Natural killer cell (primary cell): ENCODE results near the gene PDE4B. TPM values are rescaled to one million over a fixed set of nuclear protein-coding genes. Genes with fewer than 3 reads are reported as not detected.
A peak's percentile ranks its signal among the peaks of the same experiment; 100 is the strongest.

Experiments used
- ATAC-seq, 3 donors: fragments of 150-1000 bp in 2 of 3; fragments of 200-7000 bp in 1 of 3; cut with Tn5 transposase; 1 replicate in 1 of 3; 2 replicates in 2 of 3; pipeline ENCODE4 v1.10.0; 2021; ENCODE audit warnings: mild to moderate bottlenecking in 2 of 3, moderate library complexity in 2 of 3
- DNase-seq, 2 donors: peaks; one replicate each; pipeline versions ENCODE4 v3.0.0 to v3.0.0-alpha.2; 2013 to 2021; ENCODE audit warnings: mixed read lengths in 1 of 2
- H3K27ac ChIP-seq: one replicate; pipeline ENCODE4 v1.5.1; 2013; ENCODE audit warnings: mild to moderate bottlenecking, low read length
- H3K27me3 ChIP-seq: one replicate; pipeline ENCODE4 v1.6.1; 2013; ENCODE audit warnings: low read length; ENCODE audit not compliant: control insufficient read depth, insufficient read depth
- H3K36me3 ChIP-seq: one replicate; pipeline ENCODE4 v1.6.1; 2013; ENCODE audit warnings: low read length; ENCODE audit not compliant: control insufficient read depth, insufficient read depth
- H3K4me1 ChIP-seq: one replicate; pipeline ENCODE4 v1.6.1; 2013; ENCODE audit warnings: low read length; ENCODE audit not compliant: control insufficient read depth, insufficient read depth
- H3K4me3 ChIP-seq: one replicate; pipeline ENCODE4 v1.5.1; 2013; ENCODE audit warnings: low read length
- H3K9me3 ChIP-seq: one replicate; pipeline ENCODE4 v1.6.1; 2013; ENCODE audit warnings: low read length; ENCODE audit not compliant: control insufficient read depth, insufficient read depth
- H3K27ac Mint-ChIP-seq, 2 donors: one replicate each; pipeline ENCODE4 v1.8.0; 2022; ENCODE audit warnings: mild to moderate bottlenecking in 2 of 2, mixed read lengths in 2 of 2, moderate library complexity in 1 of 2
- H3K27me3 Mint-ChIP-seq, 2 donors: one replicate each; pipeline ENCODE4 v1.8.0; 2022; ENCODE audit warnings: low read depth in 2 of 2, mixed read lengths in 2 of 2
- H3K36me3 Mint-ChIP-seq: one replicate; pipeline ENCODE4 v1.8.0; 2022; ENCODE audit warnings: mixed read lengths
- H3K4me1 Mint-ChIP-seq, 2 donors: one replicate each; pipeline ENCODE4 v1.8.0; 2022; ENCODE audit warnings: mixed read lengths in 2 of 2
- H3K4me3 Mint-ChIP-seq: one replicate; pipeline ENCODE4 v1.8.0; 2022; ENCODE audit warnings: mild to moderate bottlenecking, moderate library complexity, mixed read lengths
- H3K9me3 Mint-ChIP-seq, 2 donors: one replicate each; pipeline ENCODE4 v1.8.0; 2022; ENCODE audit warnings: mixed read lengths in 2 of 2
- WGBS: methylation state at CpG from one replicate; pipeline ENCODE4 v1.1.7; 2013; ENCODE audit warnings: missing lambda C conversion rate; ENCODE audit not compliant: insufficient coverage; 5-methylcytosine and 5-hydroxymethylcytosine counted together
- intact Hi-C: fragments of 100-400 bp; cut with micrococcal nuclease; formaldehyde crosslinking; loops from one replicate; pipeline ENCODE4 v1.14.2; 2022
- total RNA-seq, 4 donors: library from RNA; stranded (reverse); fragments of 120-200 nt in 1 of 4; gene quantifications; one replicate each; pipeline versions ENCODE4 v1.2.3 to v1.2.4, GENCODE V29; 2013 to 2022
- TF ChIP-seq, protein P1 (sequence below): fragments of 200-600 bp; IDR thresholded peaks from one replicate; pipeline ENCODE4 v1.8.0; 2022; ENCODE audit warnings: antibody characterized with exemption

The PDE4B gene
- total RNA-seq, 3 donors from 2014 or later (not counting 1 experiment from before 2014, with no cell fraction given) = 18.0 to 42.4 (median 25.5) TPM

DNA sequence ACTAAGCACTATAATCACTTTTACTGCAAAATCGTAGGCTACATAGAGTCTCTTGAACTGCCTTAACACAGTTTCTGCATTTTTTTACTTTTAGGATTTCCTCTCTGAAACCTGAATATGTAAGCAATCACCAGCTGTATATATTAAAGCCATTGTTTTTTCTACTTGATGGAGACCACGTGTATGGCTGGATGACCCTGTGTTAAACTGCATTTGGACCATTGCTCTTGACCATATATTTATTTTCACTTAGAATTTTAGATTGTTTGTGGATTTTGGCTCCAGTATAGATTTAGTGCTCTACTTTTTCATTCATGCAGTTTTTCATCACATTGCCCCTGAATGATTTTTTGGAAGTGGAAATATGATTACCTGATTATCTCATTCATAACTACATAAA lies 420.8 kb downstream of the PDE4B start:
- no peak overlapping the region for H3K4me3 Mint-ChIP-seq
- intact Hi-C loops = no loop called here

DNA sequence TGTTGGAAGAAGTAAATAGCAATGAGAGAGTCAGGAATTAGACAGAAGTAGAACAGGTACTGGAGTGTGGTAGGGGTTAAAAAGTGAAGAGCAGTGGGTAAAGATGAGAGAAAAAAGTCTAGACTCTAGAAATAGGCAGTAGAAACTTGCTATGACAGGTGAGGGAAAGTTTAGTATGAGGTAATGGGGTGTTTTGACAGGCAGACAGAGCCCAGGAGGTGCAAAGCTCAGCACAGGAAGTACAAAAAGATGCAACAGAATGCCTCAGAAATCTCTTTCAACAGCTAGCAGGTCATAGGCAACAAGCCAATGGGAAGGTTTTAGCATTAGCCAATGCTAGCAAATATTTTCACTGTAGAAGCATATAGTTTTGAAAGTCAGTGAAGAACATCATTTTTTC lies 422.2 kb downstream of the PDE4B start:
- Histone ChIP-seq H3K9me3 (no peaks in the 10 kb centered on the region), H3K27ac (no peak overlapping the region), H3K27me3 (no peaks in the 10 kb centered on the region), H3K36me3 (no peaks in the 10 kb centered on the region), H3K4me1 (no peaks in the 10 kb centered on the region), H3K4me3 (no peak overlapping the region)
- peaks cover 0 to 6% of the 10 kb centered on the region in 2 donors for H3K4me1 Mint-ChIP-seq
- TF ChIP-seq, protein P1, sequence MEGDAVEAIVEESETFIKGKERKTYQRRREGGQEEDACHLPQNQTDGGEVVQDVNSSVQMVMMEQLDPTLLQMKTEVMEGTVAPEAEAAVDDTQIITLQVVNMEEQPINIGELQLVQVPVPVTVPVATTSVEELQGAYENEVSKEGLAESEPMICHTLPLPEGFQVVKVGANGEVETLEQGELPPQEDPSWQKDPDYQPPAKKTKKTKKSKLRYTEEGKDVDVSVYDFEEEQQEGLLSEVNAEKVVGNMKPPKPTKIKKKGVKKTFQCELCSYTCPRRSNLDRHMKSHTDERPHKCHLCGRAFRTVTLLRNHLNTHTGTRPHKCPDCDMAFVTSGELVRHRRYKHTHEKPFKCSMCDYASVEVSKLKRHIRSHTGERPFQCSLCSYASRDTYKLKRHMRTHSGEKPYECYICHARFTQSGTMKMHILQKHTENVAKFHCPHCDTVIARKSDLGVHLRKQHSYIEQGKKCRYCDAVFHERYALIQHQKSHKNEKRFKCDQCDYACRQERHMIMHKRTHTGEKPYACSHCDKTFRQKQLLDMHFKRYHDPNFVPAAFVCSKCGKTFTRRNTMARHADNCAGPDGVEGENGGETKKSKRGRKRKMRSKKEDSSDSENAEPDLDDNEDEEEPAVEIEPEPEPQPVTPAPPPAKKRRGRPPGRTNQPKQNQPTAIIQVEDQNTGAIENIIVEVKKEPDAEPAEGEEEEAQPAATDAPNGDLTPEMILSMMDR = no peak
- no peaks in the 10 kb centered on the region for H3K36me3 Mint-ChIP-seq
- ATAC-seq (peak; percentile 60 to 76 (median 76)), DNase-seq (peak in 1 of 2 donors; percentile 71)
- no peak overlapping the region for H3K4me3 Mint-ChIP-seq
- no peak overlapping the region for H3K27ac Mint-ChIP-seq
- H3K9me3 Mint-ChIP-seq = no peaks in the 10 kb centered on the region
- intact Hi-C loops = no loop called here
- peaks cover 3 to 8% of the 10 kb centered on the region in 2 donors for H3K27me3 Mint-ChIP-seq

More for the DNA sequence above, 420.8 kb downstream of the PDE4B start:
- H3K9me3 ChIP-seq = no peaks in the 10 kb centered on the region
- H3K36me3 ChIP-seq = no peaks in the 10 kb centered on the region
- WGBS = 89% methylated on average over 1 of the region's 2 CpGs
- TF ChIP-seq, protein P1 = no peak
- Mint-ChIP-seq H3K27ac (no peak overlapping the region), H3K36me3 (no peaks in the 10 kb centered on the region), H3K27me3 (peaks cover 3 to 8% of the 10 kb centered on the region in 2 donors), H3K9me3 (no peaks in the 10 kb centered on the region), H3K4me1 (peaks cover 0 to 6% of the 10 kb centered on the region in 2 donors)
- no peaks in the 10 kb centered on the region for H3K27me3 ChIP-seq
- DNase-seq (no peak), ATAC-seq (no peak)
- H3K4me3 ChIP-seq = no peak overlapping the region
- H3K27ac ChIP-seq = no peak overlapping the region
- no peaks in the 10 kb centered on the region for H3K4me1 ChIP-seq

DNA sequence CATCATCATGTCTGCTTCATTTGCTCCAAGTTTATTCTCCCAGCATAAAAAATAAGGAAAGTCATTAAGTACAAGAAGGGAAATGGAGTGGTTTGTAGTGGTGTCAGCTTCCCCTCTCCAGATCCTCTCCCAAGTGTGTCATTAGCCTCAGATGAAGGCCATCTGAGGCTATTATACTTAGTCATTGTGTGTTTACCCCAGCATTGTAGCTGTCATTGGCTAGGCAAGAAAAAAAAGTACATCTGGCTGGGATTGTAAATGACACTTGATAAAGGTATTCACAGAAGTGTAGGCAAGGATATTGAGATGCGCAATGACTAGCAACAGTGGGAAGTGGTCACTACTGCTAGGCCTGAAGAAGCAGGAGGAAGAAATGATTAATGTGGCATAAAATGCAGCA lies 424.3 kb downstream of the PDE4B start:
- H3K9me3 ChIP-seq = no peaks in the 10 kb centered on the region

More for the DNA sequence above, 424.3 kb downstream of the PDE4B start:
- Histone ChIP-seq H3K36me3 (no peaks in the 10 kb centered on the region), H3K4me1 (no peaks in the 10 kb centered on the region), H3K27ac (no peak overlapping the region), H3K27me3 (no peaks in the 10 kb centered on the region), H3K4me3 (no peak overlapping the region)
- TF ChIP-seq, protein P1 = no peak
- no peaks in the 10 kb centered on the region for H3K9me3 Mint-ChIP-seq
- DNase-seq (no peak), ATAC-seq (no peak)
- intact Hi-C loops = no loop called here
- H3K27ac Mint-ChIP-seq = no peak overlapping the region
- H3K4me3 Mint-ChIP-seq = no peak overlapping the region
- H3K27me3 Mint-ChIP-seq = peaks cover 3 to 8% of the 10 kb centered on the region in 2 donors
- 97% methylated on average over 1 of the region's 1 CpG for WGBS
- H3K36me3 Mint-ChIP-seq = no peaks in the 10 kb centered on the region
- peaks cover 0 to 6% of the 10 kb centered on the region in 2 donors for H3K4me1 Mint-ChIP-seq
